Naive thymus-derived CD4-positive, alpha-beta T cell (primary cell): ENCODE results near the gene NR2F2. TPM values are rescaled to one million over a fixed set of nuclear protein-coding genes. Genes with fewer than 3 reads are reported as not detected.

ENCODE experiments used
- ATAC-seq: fragments of 150-1000 bp; cut with Tn5 transposase; 2 replicates; pipeline ENCODE4 v1.10.0; 2021; ENCODE audit warnings: mild to moderate bottlenecking, moderate library complexity
- CTCF ChIA-PET: fragments of 350-600 bp; sonication (Branson Sonifier 250); formaldehyde crosslinking; loops from one replicate; lab custom pipeline; 2021; ENCODE audit warnings: antibody characterized with exemption; lab: Charles Lee
- POLR2A ChIA-PET: fragments of 350-600 bp; sonication (Branson Sonifier 250); formaldehyde crosslinking; loops from one replicate; lab custom pipeline; 2021; ENCODE audit warnings: antibody characterized with exemption, inconsistent platforms; lab: Charles Lee
- DNase-seq, 9 donors: peaks; one replicate each; pipeline versions ENCODE4 v3.0.0 to v3.0.0-alpha.2; 2020 to 2022; ENCODE audit warnings: mixed read lengths in 1 of 9
- H3K27ac ChIP-seq: one replicate; pipeline ENCODE4 v1.7.0; 2013; ENCODE audit warnings: mild to moderate bottlenecking, low read depth, low read length, moderate library complexity
- H3K27me3 ChIP-seq, 2 donors: one replicate each; pipeline ENCODE4 v1.7.0; 2013; ENCODE audit warnings: low read length in 2 of 2, mild to moderate bottlenecking in 2 of 2, moderate library complexity in 2 of 2; ENCODE audit not compliant: control insufficient read depth in 2 of 2, insufficient read depth in 2 of 2
- H3K36me3 ChIP-seq, 3 experiments: 1 replicate in 2 of 3; 2 replicates in 1 of 3; pipeline ENCODE4 v1.7.0; 2013; ENCODE audit warnings: low read length in 3 of 3, mild to moderate bottlenecking in 3 of 3, moderate library complexity in 1 of 3; ENCODE audit not compliant: insufficient read depth in 3 of 3, control insufficient read depth in 2 of 3
- H3K4me1 ChIP-seq, 2 donors: one replicate each; pipeline ENCODE4 v1.7.0; 2013; ENCODE audit warnings: low read length in 2 of 2, mild to moderate bottlenecking in 2 of 2, moderate library complexity in 1 of 2; ENCODE audit not compliant: control insufficient read depth in 2 of 2, insufficient read depth in 2 of 2
- H3K4me3 ChIP-seq: 2 replicates; pipeline ENCODE4 v1.7.0; 2013; ENCODE audit warnings: mild to moderate bottlenecking, low read length
- H3K9me3 ChIP-seq, 3 experiments: 1 replicate in 2 of 3; 2 replicates in 1 of 3; pipeline ENCODE4 v1.7.0; 2013; ENCODE audit warnings: low read length in 3 of 3; ENCODE audit not compliant: control insufficient read depth in 2 of 3
- H3K27ac Mint-ChIP-seq, 9 donors: one replicate each; pipeline ENCODE4 v1.8.0; 2020 to 2022; ENCODE audit warnings: mixed read lengths in 9 of 9, mild to moderate bottlenecking in 8 of 9, moderate library complexity in 5 of 9, inconsistent platforms in 2 of 9
- H3K27me3 Mint-ChIP-seq, 5 donors: one replicate each; pipeline ENCODE4 v1.8.0; 2021 to 2022; ENCODE audit warnings: mixed read lengths in 5 of 5, mild to moderate bottlenecking in 1 of 5
- H3K36me3 Mint-ChIP-seq, 5 donors: one replicate each; pipeline ENCODE4 v1.8.0; 2020 to 2022; ENCODE audit warnings: mixed read lengths in 5 of 5, mild to moderate bottlenecking in 3 of 5, inconsistent platforms in 1 of 5
- H3K4me1 Mint-ChIP-seq, 7 donors: one replicate each; pipeline ENCODE4 v1.8.0; 2020 to 2022; ENCODE audit warnings: mixed read lengths in 7 of 7, mild to moderate bottlenecking in 3 of 7, inconsistent platforms in 1 of 7
- H3K4me3 Mint-ChIP-seq, 10 donors: one replicate each; pipeline ENCODE4 v1.8.0; 2020 to 2022; ENCODE audit warnings: mild to moderate bottlenecking in 10 of 10, mixed read lengths in 10 of 10, moderate library complexity in 6 of 10, inconsistent platforms in 2 of 10
- H3K9me3 Mint-ChIP-seq, 11 donors: one replicate each; pipeline ENCODE4 v1.8.0; 2020 to 2022; ENCODE audit warnings: mixed read lengths in 11 of 11, mild to moderate bottlenecking in 4 of 11, inconsistent platforms in 1 of 11, moderate library complexity in 1 of 11
- intact Hi-C, 2 donors: fragments of 100-400 bp; cut with micrococcal nuclease; formaldehyde crosslinking; loops; one replicate each; pipeline ENCODE4 v1.15.1; 2023
- polyA plus RNA-seq, 2 donors: library from polyadenylated mRNA; unstranded; fragments of 300-500 nt; fragmentation: Illumina TruSeq; gene quantifications; one replicate each; pipeline ENCODE4 v1.2.3, GENCODE V29; 2021
- total RNA-seq, 6 experiments: library from RNA in 5 of 6; stranded (reverse) in 5 of 6; gene quantifications; 1 replicate in 5 of 6; 2 replicates in 1 of 6; pipeline ENCODE4 v1.2.3 and lab custom pipeline; 2021 to 2026

NR2F2 gene
- total and polyA plus RNA-seq, 7 experiments from 2014 or later = not detected

GRCh38 chr15:96337365-96338023, 7.0 kb downstream of the NR2F2 start:
- Mint-ChIP-seq H3K4me1 (peaks cover 0 to 21% (median 15%) of the 10 kb centered on the region in 7 donors), H3K36me3 (peaks cover 0 to 20% (median 2%) of the 10 kb centered on the region in 5 donors), H3K27me3 (peaks cover 73 to 93% (median 91%) of the 10 kb centered on the region in 5 donors), H3K27ac (no peak overlapping the region), H3K4me3 (no peak overlapping the region), H3K9me3 (peaks cover 0 to 67% (median 18%) of the 10 kb centered on the region in 11 donors)
- H3K4me1 ChIP-seq = peaks cover 0 to under 1% of the 10 kb centered on the region in 2 donors
- DNase-seq (no peak), ATAC-seq (no peak)
- H3K4me3 ChIP-seq = no peak overlapping the region
- no peaks in the 10 kb centered on the region for H3K36me3 ChIP-seq
- no peak overlapping the region for H3K27ac ChIP-seq
- ChIA-PET CTCF (no interaction called here), POLR2A (no interaction called here)
- intact Hi-C loops = loop anchor here in 1 of 2 donors (2.0 kb wide), 1 partner anchor 19 kb away; no protein-coding TSS in a partner anchor
- peaks cover 0 to 49% of the 10 kb centered on the region in 2 donors for H3K27me3 ChIP-seq
- H3K9me3 ChIP-seq = peaks cover 0 to 7% (median 0%) of the 10 kb centered on the region in 3 experiments

GRCh38 chr15:96338074-96338765, 7.7 kb downstream of the NR2F2 start:
- Histone ChIP-seq H3K9me3 (peaks cover 0 to 7% (median 0%) of the 10 kb centered on the region in 3 experiments), H3K27me3 (peaks cover 0 to 46% of the 10 kb centered on the region in 2 donors), H3K36me3 (no peaks in the 10 kb centered on the region), H3K4me3 (no peak overlapping the region), H3K4me1 (no peaks in the 10 kb centered on the region), H3K27ac (no peak overlapping the region)
- ATAC-seq = no peak
- peaks cover 77 to 93% (median 92%) of the 10 kb centered on the region in 5 donors for H3K27me3 Mint-ChIP-seq
- POLR2A ChIA-PET = no interaction called here
- H3K9me3 Mint-ChIP-seq = peaks cover 0 to 64% (median 21%) of the 10 kb centered on the region in 11 donors
- peaks cover 0 to 18% (median 11%) of the 10 kb centered on the region in 7 donors for H3K4me1 Mint-ChIP-seq
- peaks cover 0 to 17% (median 0%) of the 10 kb centered on the region in 5 donors for H3K36me3 Mint-ChIP-seq
- no peak overlapping the region for H3K4me3 Mint-ChIP-seq
- no peak for DNase-seq
- no peak overlapping the region for H3K27ac Mint-ChIP-seq
- CTCF ChIA-PET = no interaction called here
- intact Hi-C loops = loop anchor here in 1 of 2 donors (2.0 kb wide), 1 partner anchor 19 kb away; no protein-coding TSS in a partner anchor

DNA sequence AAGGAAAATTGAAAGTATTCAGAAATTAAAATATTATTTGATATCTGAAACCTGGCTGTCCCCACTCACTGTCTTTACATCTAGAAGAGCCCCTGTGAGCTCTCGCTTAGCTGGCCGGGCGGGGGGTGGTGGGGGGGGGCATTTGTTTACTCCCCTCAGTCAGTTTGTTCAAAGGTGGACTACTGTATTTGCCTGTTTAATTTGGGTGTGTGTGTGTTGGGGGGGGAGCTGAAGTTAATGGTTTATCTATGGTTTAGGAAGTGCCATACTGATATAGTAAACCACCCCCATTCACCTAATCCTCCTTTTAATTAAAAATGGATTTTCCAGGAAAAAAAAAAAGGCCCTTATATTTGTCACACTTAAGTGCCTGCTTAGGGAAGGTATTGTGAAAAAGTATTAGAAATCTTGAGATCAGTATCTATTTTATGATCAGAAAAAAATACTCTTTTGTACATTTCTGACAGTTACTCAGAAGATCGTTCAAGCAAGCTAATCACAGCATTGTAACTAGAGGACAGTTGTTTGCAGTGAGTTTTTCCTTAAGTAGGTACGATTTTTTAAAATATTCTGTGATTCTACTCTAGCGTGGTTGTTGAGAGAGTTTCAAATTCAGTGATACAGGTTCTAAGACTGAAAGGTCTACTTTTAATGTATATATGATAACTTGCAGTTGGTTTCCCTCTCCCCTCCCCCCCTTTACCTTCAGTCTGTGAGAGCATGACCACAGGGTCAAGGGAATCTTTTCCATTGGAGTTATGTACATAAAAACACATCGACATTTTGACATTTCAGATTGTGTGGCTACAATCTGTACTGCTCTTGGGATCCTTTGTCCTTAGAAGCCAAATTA, 8.5 kb downstream of the NR2F2 start:
- no peaks in the 10 kb centered on the region for H3K4me1 ChIP-seq
- H3K4me3 Mint-ChIP-seq = no peak overlapping the region
- DNase-seq = no peak
- H3K27ac ChIP-seq = no peak overlapping the region
- no peaks in the 10 kb centered on the region for H3K36me3 ChIP-seq
- H3K36me3 Mint-ChIP-seq = peaks cover 0 to 17% (median 0%) of the 10 kb centered on the region in 5 donors
- no peak overlapping the region for H3K4me3 ChIP-seq
- POLR2A ChIA-PET = no interaction called here
- H3K27ac Mint-ChIP-seq = no peak overlapping the region
- ATAC-seq = no peak
- peaks cover 0 to 7% (median 0%) of the 10 kb centered on the region in 3 experiments for H3K9me3 ChIP-seq
- H3K4me1 Mint-ChIP-seq = peaks cover 0 to 18% (median 7%) of the 10 kb centered on the region in 7 donors
- H3K27me3 ChIP-seq = peaks cover 0 to 40% of the 10 kb centered on the region in 2 donors
- CTCF ChIA-PET = no interaction called here
- peaks cover 0 to 66% (median 22%) of the 10 kb centered on the region in 11 donors for H3K9me3 Mint-ChIP-seq
- peaks cover 84 to 95% (median 93%) of the 10 kb centered on the region in 5 donors for H3K27me3 Mint-ChIP-seq
- intact Hi-C loops = loop anchor here in 1 of 2 donors (2.0 kb wide), 1 partner anchor 18 kb away; no protein-coding TSS in a partner anchor

- no peak for ATAC-seq
- H3K4me1 Mint-ChIP-seq = peaks cover 0 to 18% (median 11%) of the 10 kb centered on the region in 7 donors
- intact Hi-C loops = loop anchor here in 1 of 2 donors (2.0 to 10.0 kb wide), 4 partner anchors 17 to 1755 kb away; no protein-coding TSS in a partner anchor
- ChIA-PET CTCF (no interaction called here), POLR2A (no interaction called here)
- Histone ChIP-seq H3K4me3 (no peak overlapping the region), H3K9me3 (peaks cover 0 to 7% (median 0%) of the 10 kb centered on the region in 3 experiments), H3K27ac (no peak overlapping the region), H3K27me3 (peaks cover 0 to 41% of the 10 kb centered on the region in 2 donors), H3K4me1 (no peaks in the 10 kb centered on the region), H3K36me3 (no peaks in the 10 kb centered on the region)
- H3K27me3 Mint-ChIP-seq = peaks cover 87 to 97% (median 93%) of the 10 kb centered on the region in 5 donors
- peak overlapping the region in 2 of 9 donors; percentile 9 to 77 for H3K27ac Mint-ChIP-seq
- DNase-seq = no peak
- peaks cover 0 to 66% (median 22%) of the 10 kb centered on the region in 11 donors for H3K9me3 Mint-ChIP-seq
- peak overlapping the region in 3 of 10 donors; percentile 26 to 45 (median 44) for H3K4me3 Mint-ChIP-seq
- H3K36me3 Mint-ChIP-seq = peaks cover 0 to 17% (median 0%) of the 10 kb centered on the region in 5 donors
Observed at GRCh38 chr15:96339619-96340347, 9.3 kb downstream of the NR2F2 start.

- ATAC-seq = no peak
- Histone ChIP-seq H3K9me3 (peaks cover 0 to 7% (median 0%) of the 10 kb centered on the region in 3 experiments), H3K27ac (no peak overlapping the region), H3K4me3 (no peak overlapping the region), H3K36me3 (no peaks in the 10 kb centered on the region), H3K27me3 (peaks cover 0 to 36% of the 10 kb centered on the region in 2 donors), H3K4me1 (no peaks in the 10 kb centered on the region)
- intact Hi-C loops = loop anchor here in 1 of 2 donors (5.0 to 10.0 kb wide), 3 partner anchors 77 to 1755 kb away; no protein-coding TSS in a partner anchor
- H3K27me3 Mint-ChIP-seq = peaks cover 87 to 97% (median 93%) of the 10 kb centered on the region in 5 donors
- peaks cover 0 to 17% (median 0%) of the 10 kb centered on the region in 5 donors for H3K36me3 Mint-ChIP-seq
- no peak for DNase-seq
- H3K27ac Mint-ChIP-seq = peak overlapping the region in 3 of 9 donors; percentile 9 to 77 (median 21)
- POLR2A ChIA-PET = no interaction called here
- H3K4me3 Mint-ChIP-seq = peak overlapping the region in 4 of 10 donors; percentile 4 to 45 (median 35)
- peaks cover 0 to 66% (median 22%) of the 10 kb centered on the region in 11 donors for H3K9me3 Mint-ChIP-seq
- CTCF ChIA-PET = no interaction called here
- H3K4me1 Mint-ChIP-seq = peaks cover 0 to 20% (median 12%) of the 10 kb centered on the region in 7 donors
Observed at GRCh38 chr15:96340348-96340597, 9.8 kb downstream of the NR2F2 start.
